IMR-90 (cell line): ENCODE measurements around the gene ZC3H15.

ENCODE experiments used
- FOS ChIP-seq: fragments of 150-350 bp; IDR thresholded peaks from 2 replicates; pipeline ENCODE4 v1.6.1; 2016; ENCODE audit warnings: low read depth, low read length
- MAFK ChIP-seq: IDR thresholded peaks from 2 replicates; pipeline ENCODE4 v1.6.1; 2012; ENCODE audit warnings: low read depth, low read length, improper control_type of control experiment
- MAZ ChIP-seq: IDR thresholded peaks from 2 replicates; pipeline ENCODE4 v1.6.1; 2012; ENCODE audit warnings: low read depth, mild to moderate bottlenecking, low read length, improper control_type of control experiment, moderate library complexity, borderline replicate concordance
- POLR2A ChIP-seq: IDR thresholded peaks from 2 replicates; pipeline ENCODE4 v1.6.1; 2012; ENCODE audit warnings: mild to moderate bottlenecking, low read depth, low read length
- RAD21 ChIP-seq: IDR thresholded peaks from 2 replicates; pipeline ENCODE4 v1.6.1; 2012; ENCODE audit warnings: low read length, improper control_type of control experiment
- TF ChIP-seq, protein P1 (sequence below): fragments of 150-350 bp; IDR thresholded peaks from 2 replicates; pipeline ENCODE4 v1.6.1; 2017; ENCODE audit warnings: mild to moderate bottlenecking, antibody characterized with exemption, low read length, low read depth
- TF ChIP-seq, protein P2 (sequence below): conservative IDR thresholded peaks from 2 replicates; pipeline ENCODE4 v1.5.1; 2012; ENCODE audit warnings: mild to moderate bottlenecking, low read depth, low read length, improper control_type of control experiment

- TF ChIP-seq MAFK (no peak), RAD21 (no peak), POLR2A (no peak), MAZ (no peak), FOS (no peak)
- TF ChIP-seq, protein P1, sequence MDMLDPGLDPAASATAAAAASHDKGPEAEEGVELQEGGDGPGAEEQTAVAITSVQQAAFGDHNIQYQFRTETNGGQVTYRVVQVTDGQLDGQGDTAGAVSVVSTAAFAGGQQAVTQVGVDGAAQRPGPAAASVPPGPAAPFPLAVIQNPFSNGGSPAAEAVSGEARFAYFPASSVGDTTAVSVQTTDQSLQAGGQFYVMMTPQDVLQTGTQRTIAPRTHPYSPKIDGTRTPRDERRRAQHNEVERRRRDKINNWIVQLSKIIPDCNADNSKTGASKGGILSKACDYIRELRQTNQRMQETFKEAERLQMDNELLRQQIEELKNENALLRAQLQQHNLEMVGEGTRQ = no peak
- TF ChIP-seq, protein P2, sequence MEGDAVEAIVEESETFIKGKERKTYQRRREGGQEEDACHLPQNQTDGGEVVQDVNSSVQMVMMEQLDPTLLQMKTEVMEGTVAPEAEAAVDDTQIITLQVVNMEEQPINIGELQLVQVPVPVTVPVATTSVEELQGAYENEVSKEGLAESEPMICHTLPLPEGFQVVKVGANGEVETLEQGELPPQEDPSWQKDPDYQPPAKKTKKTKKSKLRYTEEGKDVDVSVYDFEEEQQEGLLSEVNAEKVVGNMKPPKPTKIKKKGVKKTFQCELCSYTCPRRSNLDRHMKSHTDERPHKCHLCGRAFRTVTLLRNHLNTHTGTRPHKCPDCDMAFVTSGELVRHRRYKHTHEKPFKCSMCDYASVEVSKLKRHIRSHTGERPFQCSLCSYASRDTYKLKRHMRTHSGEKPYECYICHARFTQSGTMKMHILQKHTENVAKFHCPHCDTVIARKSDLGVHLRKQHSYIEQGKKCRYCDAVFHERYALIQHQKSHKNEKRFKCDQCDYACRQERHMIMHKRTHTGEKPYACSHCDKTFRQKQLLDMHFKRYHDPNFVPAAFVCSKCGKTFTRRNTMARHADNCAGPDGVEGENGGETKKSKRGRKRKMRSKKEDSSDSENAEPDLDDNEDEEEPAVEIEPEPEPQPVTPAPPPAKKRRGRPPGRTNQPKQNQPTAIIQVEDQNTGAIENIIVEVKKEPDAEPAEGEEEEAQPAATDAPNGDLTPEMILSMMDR = no peak
Observed at GRCh38 chr2:186437719-186438118, 48.3 kb upstream of the ZC3H15 start.
